B cell (primary cell): Measurements from ENCODE around the gene MED27. TPM values are rescaled to one million over a fixed set of nuclear protein-coding genes. Genes with fewer than 3 reads are reported as not detected.

ENCODE experiments used
- ATAC-seq: fragments of 200-7000 bp; cut with Tn5 transposase; one replicate; pipeline ENCODE4 v1.10.0; 2021; ENCODE audit warnings: low read depth, mild to moderate bottlenecking, moderate number of reproducible peaks, moderate library complexity
- CTCF ChIA-PET: fragments of 350-600 bp; sonication (Branson Sonifier 250); formaldehyde crosslinking; loops from one replicate; lab custom pipeline; 2021; ENCODE audit warnings: antibody characterized with exemption, inconsistent platforms; lab: Charles Lee
- POLR2A ChIA-PET: fragments of 350-600 bp; sonication (Branson Sonifier 250); formaldehyde crosslinking; loops from one replicate; lab custom pipeline; 2021; ENCODE audit warnings: antibody characterized with exemption; lab: Charles Lee
- DNase-seq: peaks from one replicate; pipeline ENCODE4 v3.0.0; 2013
- H2AFZ ChIP-seq: 2 replicates; pipeline ENCODE4 v1.6.1; 2012; ENCODE audit warnings: mild to moderate bottlenecking, low read depth, low read length; ENCODE audit not compliant: insufficient read depth, poor library complexity, severe bottlenecking
- H3K27ac ChIP-seq, 2 donors: 1 replicate in 1 of 2; 2 replicates in 1 of 2; pipeline ENCODE4 v1.5.1; 2012 to 2013; ENCODE audit warnings: low read length in 2 of 2, mild to moderate bottlenecking in 2 of 2, moderate library complexity in 1 of 2
- H3K27me3 ChIP-seq, 4 experiments: fragments of 200-600 bp in 1 of 4; sonication (generic) in 1 of 4; replicated peaks in 1 of 4; 1 replicate in 2 of 4; 2 replicates in 2 of 4; pipeline versions ENCODE4 v1.6.1 to v1.7.0; 2013 to 2016; ENCODE audit warnings: low read length in 3 of 4, mild to moderate bottlenecking in 2 of 4, mixed read lengths in 1 of 4, moderate library complexity in 1 of 4; ENCODE audit not compliant: insufficient read depth in 4 of 4, control insufficient read depth in 3 of 4; ENCODE audit errors: control extremely low read depth in 1 of 4
- H3K36me3 ChIP-seq, 2 experiments: replicated peaks in 1 of 2; 1 replicate in 1 of 2; 2 replicates in 1 of 2; pipeline versions ENCODE4 v1.6.1 to v1.7.1; 2013; ENCODE audit warnings: low read length in 1 of 2; ENCODE audit not compliant: insufficient read depth in 2 of 2, control insufficient read depth in 1 of 2; ENCODE audit errors: control extremely low read depth in 1 of 2, extremely low read depth in 1 of 2
- H3K4me1 ChIP-seq, 2 donors: fragments of 200-600 bp in 1 of 2; sonication (generic) in 1 of 2; 1 replicate in 1 of 2; 2 replicates in 1 of 2; pipeline versions ENCODE4 v1.5.1 to v1.6.1; 2013 to 2017; ENCODE audit warnings: low read length in 2 of 2; ENCODE audit not compliant: control insufficient read depth in 2 of 2, insufficient read depth in 2 of 2
- H3K4me2 ChIP-seq: replicated peaks from 2 replicates; pipeline ENCODE3; 2012; ENCODE audit warnings: mild to moderate bottlenecking, low read depth, low read length; ENCODE audit not compliant: poor library complexity, severe bottlenecking
- H3K4me3 ChIP-seq, 5 experiments: fragments of 200-600 bp in 1 of 5; sonication (generic) in 1 of 5; 1 replicate in 3 of 5; 2 replicates in 2 of 5; pipeline versions ENCODE4 v1.5.1 to v1.7.0; 2011 to 2016; ENCODE audit warnings: low read length in 4 of 5, mild to moderate bottlenecking in 4 of 5, low read depth in 2 of 5, control low read depth in 1 of 5, moderate library complexity in 1 of 5; ENCODE audit not compliant: insufficient read depth in 1 of 5; ENCODE audit errors: control extremely low read depth in 1 of 5, extremely low read depth in 1 of 5
- H3K79me2 ChIP-seq: fragments of 200-600 bp; sonication (generic); one replicate; pipeline ENCODE4 v1.6.0; 2016; ENCODE audit warnings: low read length; ENCODE audit not compliant: control insufficient read depth, insufficient read depth
- H3K9ac ChIP-seq: fragments of 200-600 bp; sonication (generic); 2 replicates; pipeline ENCODE4 v1.6.1; 2017; ENCODE audit warnings: mild to moderate bottlenecking, low read length, moderate library complexity
- H3K9me3 ChIP-seq, 3 donors: one replicate each; pipeline versions ENCODE4 v1.6.1 to v1.7.1; 2013; ENCODE audit warnings: low read length in 2 of 3; ENCODE audit not compliant: control insufficient read depth in 2 of 3, insufficient read depth in 1 of 3; ENCODE audit errors: control extremely low read depth in 1 of 3
- H4K20me1 ChIP-seq: 2 replicates; pipeline ENCODE4 v1.6.0; 2012; ENCODE audit warnings: mild to moderate bottlenecking, low read length; ENCODE audit not compliant: insufficient read depth, control insufficient read depth, poor library complexity, severe bottlenecking
- H3K27ac Mint-ChIP-seq: one replicate; pipeline ENCODE4 v1.8.0; 2021; ENCODE audit warnings: mixed read lengths
- H3K27me3 Mint-ChIP-seq: one replicate; pipeline ENCODE4 v1.8.0; 2021; ENCODE audit warnings: mixed read lengths
- H3K4me1 Mint-ChIP-seq: one replicate; pipeline ENCODE4 v1.8.0; 2021; ENCODE audit warnings: mixed read lengths
- H3K4me3 Mint-ChIP-seq: one replicate; pipeline ENCODE4 v1.8.0; 2021; ENCODE audit warnings: mixed read lengths
- H3K9me3 Mint-ChIP-seq: one replicate; pipeline ENCODE4 v1.8.0; 2022; ENCODE audit warnings: mixed read lengths; ENCODE audit not compliant: insufficient read depth
- EZH2 ChIP-seq: IDR thresholded peaks from 2 replicates; pipeline ENCODE4 v1.6.1; 2012; ENCODE audit warnings: borderline replicate concordance, low read depth, mild to moderate bottlenecking, moderate library complexity, low read length; ENCODE audit not compliant: insufficient read depth, poor library complexity, severe bottlenecking
- WGBS: methylation state at CpG from one replicate; pipeline ENCODE4 v1.1.5; 2013; ENCODE audit warnings: missing lambda C conversion rate; ENCODE audit not compliant: insufficient coverage; 5-methylcytosine and 5-hydroxymethylcytosine counted together
- intact Hi-C: fragments of 100-400 bp; cut with micrococcal nuclease; formaldehyde crosslinking; loops from one replicate; pipeline ENCODE4 v1.10.0; 2022
- polyA plus RNA-seq: library from polyadenylated mRNA; depleted of rRNA; stranded (reverse); fragments of >200 nt; gene quantifications from 2 replicates; pipeline ENCODE4 v1.2.3, GENCODE V29; 2012
- total RNA-seq, 2 donors: library from RNA; stranded (reverse); fragments of 120-200 nt in 1 of 2; gene quantifications; 1 replicate in 1 of 2; 2 replicates in 1 of 2; pipeline versions ENCODE4 v1.2.3 to v1.2.4, GENCODE V29; 2013 to 2022
- TF ChIP-seq, protein P1 (sequence below): fragments of 200-600 bp; IDR thresholded peaks from one replicate; pipeline ENCODE4 v1.8.0; 2022; ENCODE audit warnings: antibody characterized with exemption, mild to moderate bottlenecking

Gene MED27
- total and polyA plus RNA-seq, 2 donors (not counting 1 experiment from before 2014, with no cell fraction given): 17.4 to 17.7 TPM

DNA sequence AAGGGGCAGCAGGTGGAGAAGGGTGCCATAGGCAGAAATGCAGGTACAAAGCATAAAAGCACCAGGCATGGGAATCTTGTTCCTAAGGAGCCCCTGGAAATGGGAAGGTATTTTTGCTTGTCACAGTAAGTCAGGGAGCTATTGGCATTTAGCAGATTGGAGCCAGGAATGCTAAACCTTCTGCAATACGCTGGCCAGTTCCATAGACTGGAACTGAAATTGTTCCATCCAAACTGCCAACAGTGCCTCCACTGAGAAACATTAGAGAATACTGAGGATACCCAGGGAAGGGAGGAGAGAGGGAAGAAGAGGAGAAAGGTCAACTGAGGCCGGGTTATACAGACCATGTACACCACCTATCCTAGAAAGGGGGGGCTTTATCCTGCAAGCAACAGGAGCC lies 162.7 kb downstream of the MED27 start:
- Histone ChIP-seq H2AFZ (no peak overlapping the region), H4K20me1 (peaks cover 14% of the 10 kb centered on the region), H3K4me2 (no peak overlapping the region), H3K9ac (no peak overlapping the region), H3K36me3 (no peaks in the 10 kb centered on the region), H3K27ac (no peak overlapping the region), H3K4me3 (no peak overlapping the region), H3K79me2 (peaks cover 2% of the 10 kb centered on the region), H3K27me3 (no peaks in the 10 kb centered on the region), H3K9me3 (no peaks in the 10 kb centered on the region), H3K4me1 (no peaks in the 10 kb centered on the region)
- intact Hi-C loops: no loop called here
- Mint-ChIP-seq H3K27me3 (no peaks in the 10 kb centered on the region), H3K27ac (no peak overlapping the region), H3K4me1 (peaks cover 5% of the 10 kb centered on the region), H3K9me3 (no peaks in the 10 kb centered on the region), H3K4me3 (no peak overlapping the region)
- no peak for DNase-seq
- no peak for TF ChIP-seq EZH2
- TF ChIP-seq, protein P1, sequence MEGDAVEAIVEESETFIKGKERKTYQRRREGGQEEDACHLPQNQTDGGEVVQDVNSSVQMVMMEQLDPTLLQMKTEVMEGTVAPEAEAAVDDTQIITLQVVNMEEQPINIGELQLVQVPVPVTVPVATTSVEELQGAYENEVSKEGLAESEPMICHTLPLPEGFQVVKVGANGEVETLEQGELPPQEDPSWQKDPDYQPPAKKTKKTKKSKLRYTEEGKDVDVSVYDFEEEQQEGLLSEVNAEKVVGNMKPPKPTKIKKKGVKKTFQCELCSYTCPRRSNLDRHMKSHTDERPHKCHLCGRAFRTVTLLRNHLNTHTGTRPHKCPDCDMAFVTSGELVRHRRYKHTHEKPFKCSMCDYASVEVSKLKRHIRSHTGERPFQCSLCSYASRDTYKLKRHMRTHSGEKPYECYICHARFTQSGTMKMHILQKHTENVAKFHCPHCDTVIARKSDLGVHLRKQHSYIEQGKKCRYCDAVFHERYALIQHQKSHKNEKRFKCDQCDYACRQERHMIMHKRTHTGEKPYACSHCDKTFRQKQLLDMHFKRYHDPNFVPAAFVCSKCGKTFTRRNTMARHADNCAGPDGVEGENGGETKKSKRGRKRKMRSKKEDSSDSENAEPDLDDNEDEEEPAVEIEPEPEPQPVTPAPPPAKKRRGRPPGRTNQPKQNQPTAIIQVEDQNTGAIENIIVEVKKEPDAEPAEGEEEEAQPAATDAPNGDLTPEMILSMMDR: no peak
- CTCF ChIA-PET: no interaction called here
- ATAC-seq: no peak
- WGBS: no CpG with 5 or more reads among the region's 2 CpGs
- POLR2A ChIA-PET: no interaction called here

- Mint-ChIP-seq H3K4me1 (peaks cover under 1% of the 10 kb centered on the region), H3K27ac (no peak overlapping the region), H3K27me3 (no peaks in the 10 kb centered on the region), H3K4me3 (no peak overlapping the region), H3K9me3 (no peaks in the 10 kb centered on the region)
- no peaks in the 10 kb centered on the region for H3K4me1 ChIP-seq
- POLR2A ChIA-PET: no interaction called here
- no peaks in the 10 kb centered on the region for H3K27me3 ChIP-seq
- no CpG with 5 or more reads among the region's 2 CpGs for WGBS
- no peak overlapping the region for H3K4me3 ChIP-seq
- intact Hi-C loops: no loop called here
- no peak for ATAC-seq
- H3K79me2 ChIP-seq: peaks cover 2% of the 10 kb centered on the region
- H3K36me3 ChIP-seq: no peaks in the 10 kb centered on the region
- no peak overlapping the region for H3K27ac ChIP-seq
- no peak for TF ChIP-seq EZH2
- TF ChIP-seq, protein P1: no peak
- no peak overlapping the region for H2AFZ ChIP-seq
- H3K9me3 ChIP-seq: no peaks in the 10 kb centered on the region
- no peak overlapping the region for H3K9ac ChIP-seq
- CTCF ChIA-PET: no interaction called here
- H3K4me2 ChIP-seq: no peak overlapping the region
- no peak for DNase-seq
- peaks cover 7% of the 10 kb centered on the region for H4K20me1 ChIP-seq
Measured at GRCh38 chr9:131915181-131915580, 164.5 kb downstream of the MED27 start.
